K562 (cell line): ENCODE measurements around the gene MRGPRX3. TPM values are rescaled to one million over a fixed set of nuclear protein-coding genes. Genes with fewer than 3 reads are reported as not detected.

Experiments
- ATAC-seq: fragments of 200-7000 bp; cut with Tn5 transposase; 3 replicates; pipeline ENCODE4 v1.9.1; 2020; ENCODE audit warnings: moderate library complexity
- BruUV-seq: library from RNA; stranded (reverse); fragments of 400-500 nt; replicated peaks from 2 replicates; lab custom pipeline; 2021; lab: Mats Ljungman, UMichigan
- CTCF ChIA-PET: fragments of 300-600 bp; formaldehyde crosslinking; extraction: SDS; loops from one replicate; lab custom pipeline; 2021; ENCODE audit warnings: low intra/inter-chr PET ratio; lab: Yijun Ruan, JAX
- POLR2A ChIA-PET: fragments of 300-600, 350-650 bp; sonication (Branson Sonifier 250); formaldehyde crosslinking; extraction: SDS; loops from one replicate; lab custom pipeline; 2021; ENCODE audit warnings: antibody characterized with exemption, inconsistent platforms; lab: Yijun Ruan, JAX
- DNase-seq, 4 experiments: peaks; one replicate each; pipeline versions ENCODE4 v3.0.0 to v3.0.0-alpha.2; 2011 to 2018; ENCODE audit warnings: low spot score in 3 of 4, mixed read lengths in 3 of 4; ENCODE audit errors: extremely low read depth in 1 of 4
- FAIRE-seq: peaks from 2 replicates; lab custom pipeline; 2011; peaks lifted over from hg19 to GRCh38; lab: Jason Lieb, UNC
- H2AFZ ChIP-seq: 2 replicates; pipeline ENCODE4 v1.6.0; 2011; ENCODE audit warnings: low read depth, low read length, control low read depth, inconsistent platforms
- H3K27ac ChIP-seq: fragments of 200-600 bp; 3 replicates; pipeline ENCODE4 v1.8.0; 2011; ENCODE audit warnings: low read depth, mild to moderate bottlenecking, control low read depth, inconsistent platforms, low read length, moderate library complexity, mixed read lengths; ENCODE audit errors: extremely low read depth
- H3K27me3 ChIP-seq, 2 experiments: fragments of 300-600 bp in 1 of 2; 2 replicates in 1 of 2; 3 replicates in 1 of 2; pipeline versions ENCODE4 v1.6.0 to v1.8.0; 2011; ENCODE audit warnings: inconsistent platforms in 2 of 2, low read length in 2 of 2, mild to moderate bottlenecking in 1 of 2, mixed read lengths in 1 of 2, moderate library complexity in 1 of 2; ENCODE audit not compliant: control insufficient read depth in 2 of 2, insufficient read depth in 2 of 2
- H3K36me3 ChIP-seq: fragments of 300-600 bp; 3 replicates; pipeline ENCODE4 v1.8.0; 2011; ENCODE audit warnings: mild to moderate bottlenecking, low read length, inconsistent platforms; ENCODE audit not compliant: control insufficient read depth, insufficient read depth
- H3K4me1 ChIP-seq, 2 experiments: fragments of 200-600 bp in 1 of 2; replicated peaks in 1 of 2; 2 replicates in 1 of 2; 3 replicates in 1 of 2; pipeline versions ENCODE4 v1.5.1 to v1.8.0; 2011; ENCODE audit warnings: inconsistent platforms in 2 of 2, low read length in 2 of 2, mild to moderate bottlenecking in 1 of 2, mixed read lengths in 1 of 2, moderate library complexity in 1 of 2; ENCODE audit not compliant: control insufficient read depth in 2 of 2, insufficient read depth in 2 of 2
- H3K4me2 ChIP-seq: 2 replicates; pipeline ENCODE4 v1.6.1; 2011; ENCODE audit warnings: low read length, control low read depth, inconsistent platforms, mixed read lengths; ENCODE audit not compliant: insufficient read depth
- H3K4me3 ChIP-seq: fragments of 200-600 bp; sonication (generic), shearing (Covaris generic); 2 replicates; pipeline ENCODE4 v1.5.1; 2016; ENCODE audit warnings: control low read depth, inconsistent platforms
- H3K79me2 ChIP-seq: fragments of 200-600 bp; 3 replicates; pipeline ENCODE4 v1.8.0; 2011; ENCODE audit warnings: low read length, inconsistent platforms; ENCODE audit not compliant: control insufficient read depth, insufficient read depth
- H3K9ac ChIP-seq, 2 experiments: 2 replicates each; pipeline versions ENCODE4 v1.6.0 to v1.6.1; 2011; ENCODE audit warnings: low read depth in 2 of 2, low read length in 2 of 2, control low read depth in 1 of 2, inconsistent platforms in 1 of 2, mild to moderate bottlenecking in 1 of 2, mixed read lengths in 1 of 2; ENCODE audit not compliant: insufficient read depth in 1 of 2
- H3K9me1 ChIP-seq: one replicate; pipeline ENCODE4 v1.6.0; 2011; ENCODE audit warnings: inconsistent platforms, mild to moderate bottlenecking, low read length, moderate library complexity; ENCODE audit not compliant: control insufficient read depth, insufficient read depth
- H3K9me3 ChIP-seq: replicated peaks from 2 replicates; pipeline ENCODE4 v1.5.1; 2011; ENCODE audit warnings: low read depth, low read length, inconsistent platforms; ENCODE audit not compliant: control insufficient read depth, insufficient read depth
- H4K20me1 ChIP-seq: replicated peaks from 2 replicates; pipeline ENCODE4 v1.6.1; 2011; ENCODE audit warnings: low read length, inconsistent platforms, mixed read lengths; ENCODE audit not compliant: control insufficient read depth, insufficient read depth
- NRF1 ChIP-seq, 2 experiments: fragments of 450-650 bp; IDR thresholded peaks in 1 of 2; conservative IDR thresholded peaks in 1 of 2; 2 replicates each; pipeline ENCODE4 v1.6.1; 2014; ENCODE audit warnings: mild to moderate bottlenecking in 2 of 2
- RUNX1 ChIP-seq: sonication (generic); IDR thresholded peaks from 2 replicates; pipeline ENCODE4 v1.6.1; 2016; ENCODE audit warnings: antibody characterized with exemption, low read depth
- WGBS: fragments of 100-300 bp; shearing (Covaris generic); methylation state at CpG from one replicate; pipeline ENCODE4 v1.1.6; 2016; ENCODE audit warnings: low coverage, mixed read lengths; ENCODE audit not compliant: insufficient coverage; ENCODE audit errors: missing lambda C conversion rate; 5-methylcytosine and 5-hydroxymethylcytosine counted together
- in situ Hi-C: fragments of 300-500 bp; cut with MboI; formaldehyde crosslinking; loops from 4 replicates; pipeline ENCODE4 v1.15.0; 2018; ENCODE audit warnings: inconsistent platforms, mixed read lengths
- intact Hi-C: fragments of 100-400 bp; cut with micrococcal nuclease; formaldehyde crosslinking; loops from 2 replicates; pipeline ENCODE4 v1.14.2; 2022
- polyA plus RNA-seq, 8 experiments: library from polyadenylated mRNA; depleted of rRNA in 4 of 8; stranded (reverse) in 5 of 8; unstranded in 3 of 8; fragments of >200 nt; fragmentation: Nextera tagmentation in 2 of 8; fragmentation: Illumina TruSeq in 1 of 8; extraction: Ambion mirVana in 2 of 8; extraction: Trizol in 1 of 8; gene quantifications; 2 replicates each; pipeline versions ENCODE4 v1.2.1 to v1.2.3, GENCODE V29; 2011 to 2014; ENCODE audit warnings: inconsistent platforms in 1 of 8, missing spikeins in 1 of 8
- small RNA-seq: library from RNA; depleted of rRNA; stranded (forward); fragments of <200 nt; gene quantifications from one replicate; pipeline ENCODE3, GENCODE V24; 2014
- total RNA-seq, 7 experiments: library from RNA; depleted of rRNA in 6 of 7; stranded (reverse); fragments of >200 nt in 6 of 7; fragmentation: Illumina TruSeq in 2 of 7; extraction: Trizol in 2 of 7; gene quantifications; 2 replicates each; pipeline versions ENCODE4 v1.2.1 to v1.2.3, GENCODE V29; 2011 to 2021; ENCODE audit warnings: low replicate concordance in 1 of 7

MRGPRX3 gene
- total and polyA plus RNA-seq, 9 of the 15 experiments (the other 6 are each of a cell fraction or from before 2014, with no cell fraction given), result not detected

DNA sequence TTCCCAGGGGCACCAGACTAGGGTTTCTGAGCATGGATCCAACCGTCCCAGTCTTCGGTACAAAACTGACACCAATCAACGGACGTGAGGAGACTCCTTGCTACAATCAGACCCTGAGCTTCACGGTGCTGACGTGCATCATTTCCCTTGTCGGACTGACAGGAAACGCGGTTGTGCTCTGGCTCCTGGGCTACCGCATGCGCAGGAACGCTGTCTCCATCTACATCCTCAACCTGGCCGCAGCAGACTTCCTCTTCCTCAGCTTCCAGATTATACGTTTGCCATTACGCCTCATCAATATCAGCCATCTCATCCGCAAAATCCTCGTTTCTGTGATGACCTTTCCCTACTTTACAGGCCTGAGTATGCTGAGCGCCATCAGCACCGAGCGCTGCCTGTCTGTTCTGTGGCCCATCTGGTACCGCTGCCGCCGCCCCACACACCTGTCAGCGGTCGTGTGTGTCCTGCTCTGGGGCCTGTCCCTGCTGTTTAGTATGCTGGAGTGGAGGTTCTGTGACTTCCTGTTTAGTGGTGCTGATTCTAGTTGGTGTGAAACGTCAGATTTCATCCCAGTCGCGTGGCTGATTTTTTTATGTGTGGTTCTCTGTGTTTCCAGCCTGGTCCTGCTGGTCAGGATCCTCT is 41.0 kb downstream of the MRGPRX3 start:
- DNase-seq, result no peak
- no peak overlapping the region for H3K4me2 ChIP-seq
- no peak overlapping the region for H3K27ac ChIP-seq
- WGBS, result 7% methylated on average over 26 of the region's 28 CpGs
- no peaks in the 10 kb centered on the region for H3K79me2 ChIP-seq
- H3K9me1 ChIP-seq, result no peaks in the 10 kb centered on the region
- H3K36me3 ChIP-seq, result no peaks in the 10 kb centered on the region
- H3K9me3 ChIP-seq, result no peaks in the 10 kb centered on the region
- no TSS peak for BruUV-seq
- no peaks in the 10 kb centered on the region; a peak in 1 of 5 replicates for H3K4me1 ChIP-seq
- no peak overlapping the region for H3K4me3 ChIP-seq
- intact Hi-C loops, result no loop called here
- no peak overlapping the region for H3K9ac ChIP-seq
- H2AFZ ChIP-seq, result no peak overlapping the region
- in situ Hi-C loops, result no loop called here
- ChIA-PET CTCF (no interaction called here), POLR2A (no interaction called here)
- no peaks in the 10 kb centered on the region for H4K20me1 ChIP-seq
- peaks cover 6 to 13% of the 10 kb centered on the region in 2 experiments; a peak in 3 of 5 replicates for H3K27me3 ChIP-seq
- no peak for FAIRE-seq
- ATAC-seq, result no peak
- TF ChIP-seq RUNX1 (no peak), NRF1 (conservative IDR thresholded peaks at IDR 0.05 in 1 of 2, IDR thresholded peaks at IDR 0.05 in 1 of 2) (peak; percentile 50 to 54; a peak in 3 of 4 replicates)

Small RNA genes within 50 kb of the gene (small RNA-seq; reads per million reads assigned to genes)
- gene HIGD1AP5, result not detected

Other genes starting within 250 kb of the MRGPRX3 start
Only the 7 nearest of the 9 such genes appear.
- gene SERGEF, start 119.5 kb upstream of the MRGPRX3 start, total RNA-seq (2014; rRNA removed), result 17.4 and 25.1 TPM in 2 replicates
- gene SERGEF, start 119.5 kb upstream of the MRGPRX3 start, total RNA-seq (2014; rRNA removed; fragmentation: Illumina TruSeq; extraction: Trizol), result 25.6 and 30.4 TPM in 2 replicates
- gene SERGEF, start 119.5 kb upstream of the MRGPRX3 start, total RNA-seq (2015; rRNA removed; fragmentation: Illumina TruSeq; extraction: Trizol), result 21.1 and 23.1 TPM in 2 replicates
- 28.0 and 31.4 TPM in 2 replicates for gene SERGEF, start 119.5 kb upstream of the MRGPRX3 start, total RNA-seq (2021)
- gene SERGEF, start 119.5 kb upstream of the MRGPRX3 start, polyA plus RNA-seq (2011; rRNA removed), result 16.1 and 19.2 TPM in 2 replicates
- 19.9 and 23.2 TPM in 2 replicates for gene SERGEF, start 119.5 kb upstream of the MRGPRX3 start, polyA plus RNA-seq (2014; fragmentation: Illumina TruSeq; extraction: Trizol)
- gene SERGEF, start 119.5 kb upstream of the MRGPRX3 start, polyA plus RNA-seq (2014; fragmentation: Nextera tagmentation; extraction: Ambion mirVana), result 10 to 100 TPM; 10.2 to 20.4 TPM
- gene SERGEF, start 119.5 kb upstream of the MRGPRX3 start, polyA plus RNA-seq (2014; rRNA removed), result 14.1 and 15.3 TPM in 2 replicates
- gene TPH1, start 86.3 kb upstream of the MRGPRX3 start, total RNA-seq (2014; rRNA removed), result 0.04 and 0.05 TPM in 2 replicates
- gene TPH1, start 86.3 kb upstream of the MRGPRX3 start, total RNA-seq (2014; rRNA removed; fragmentation: Illumina TruSeq; extraction: Trizol), result 0.22 and 0.51 TPM in 2 replicates
- gene TPH1, start 86.3 kb upstream of the MRGPRX3 start, total RNA-seq (2015; rRNA removed; fragmentation: Illumina TruSeq; extraction: Trizol), result 0.23 and 0.29 TPM in 2 replicates
- 0.11 and 0.13 TPM in 2 replicates for gene TPH1, start 86.3 kb upstream of the MRGPRX3 start, total RNA-seq (2021)
- gene TPH1, start 86.3 kb upstream of the MRGPRX3 start, polyA plus RNA-seq (2011; rRNA removed), result 0.15 and 0.17 TPM in 2 replicates
- 0.19 and 0.22 TPM in 2 replicates for gene TPH1, start 86.3 kb upstream of the MRGPRX3 start, polyA plus RNA-seq (2014; fragmentation: Illumina TruSeq; extraction: Trizol)
- gene TPH1, start 86.3 kb upstream of the MRGPRX3 start, polyA plus RNA-seq (2014; fragmentation: Nextera tagmentation; extraction: Ambion mirVana), result under 1 TPM; 0.04 to 0.17 TPM
- 0.19 and 0.49 TPM in 2 replicates for gene TPH1, start 86.3 kb upstream of the MRGPRX3 start, polyA plus RNA-seq (2014; rRNA removed)
- 40.9 and 42.8 TPM in 2 replicates for gene SAAL1, start 26.5 kb upstream of the MRGPRX3 start, total RNA-seq (2014; rRNA removed)
- gene SAAL1, start 26.5 kb upstream of the MRGPRX3 start, total RNA-seq (2014; rRNA removed; fragmentation: Illumina TruSeq; extraction: Trizol), result 56.4 and 61.7 TPM in 2 replicates
- 61.1 and 61.2 TPM in 2 replicates for gene SAAL1, start 26.5 kb upstream of the MRGPRX3 start, total RNA-seq (2015; rRNA removed; fragmentation: Illumina TruSeq; extraction: Trizol)
- 35.8 and 38.9 TPM in 2 replicates for gene SAAL1, start 26.5 kb upstream of the MRGPRX3 start, total RNA-seq (2021)
- gene SAAL1, start 26.5 kb upstream of the MRGPRX3 start, polyA plus RNA-seq (2011; rRNA removed), result 42.1 and 57.0 TPM in 2 replicates
- 69.5 and 77.5 TPM in 2 replicates for gene SAAL1, start 26.5 kb upstream of the MRGPRX3 start, polyA plus RNA-seq (2014; fragmentation: Illumina TruSeq; extraction: Trizol)
- gene SAAL1, start 26.5 kb upstream of the MRGPRX3 start, polyA plus RNA-seq (2014; fragmentation: Nextera tagmentation; extraction: Ambion mirVana), result 10 to 100 TPM; 42.3 to 42.6 TPM
- 57.6 TPM in 2 replicates for gene SAAL1, start 26.5 kb upstream of the MRGPRX3 start, polyA plus RNA-seq (2014; rRNA removed)
- not detected in 2 replicates for gene MRGPRX4, start 40.3 kb downstream of the MRGPRX3 start, total RNA-seq (2014; rRNA removed)
- gene MRGPRX4, start 40.3 kb downstream of the MRGPRX3 start, total RNA-seq (2014; rRNA removed; fragmentation: Illumina TruSeq; extraction: Trizol), result not detected in 2 replicates
- not detected in 2 replicates for gene MRGPRX4, start 40.3 kb downstream of the MRGPRX3 start, total RNA-seq (2015; rRNA removed; fragmentation: Illumina TruSeq; extraction: Trizol)
- gene MRGPRX4, start 40.3 kb downstream of the MRGPRX3 start, total RNA-seq (2021), result not detected in 2 replicates
- not detected in 2 replicates for gene MRGPRX4, start 40.3 kb downstream of the MRGPRX3 start, polyA plus RNA-seq (2011; rRNA removed)
- gene MRGPRX4, start 40.3 kb downstream of the MRGPRX3 start, polyA plus RNA-seq (2014; fragmentation: Illumina TruSeq; extraction: Trizol), result not detected in 2 replicates
- gene MRGPRX4, start 40.3 kb downstream of the MRGPRX3 start, polyA plus RNA-seq (2014; fragmentation: Nextera tagmentation; extraction: Ambion mirVana), result not detected
- gene MRGPRX4, start 40.3 kb downstream of the MRGPRX3 start, polyA plus RNA-seq (2014; rRNA removed), result not detected in 2 replicates
- gene SAA4, start 104.2 kb downstream of the MRGPRX3 start, total RNA-seq (2014; rRNA removed), result not detected in 2 replicates
- gene SAA4, start 104.2 kb downstream of the MRGPRX3 start, total RNA-seq (2014; rRNA removed; fragmentation: Illumina TruSeq; extraction: Trizol), result not detected in 2 replicates
- not detected in 2 replicates for gene SAA4, start 104.2 kb downstream of the MRGPRX3 start, total RNA-seq (2015; rRNA removed; fragmentation: Illumina TruSeq; extraction: Trizol)
- not detected in 2 replicates for gene SAA4, start 104.2 kb downstream of the MRGPRX3 start, total RNA-seq (2021)
- gene SAA4, start 104.2 kb downstream of the MRGPRX3 start, polyA plus RNA-seq (2011; rRNA removed), result not detected in 2 replicates
- gene SAA4, start 104.2 kb downstream of the MRGPRX3 start, polyA plus RNA-seq (2014; fragmentation: Illumina TruSeq; extraction: Trizol), result not detected in 2 replicates
- gene SAA4, start 104.2 kb downstream of the MRGPRX3 start, polyA plus RNA-seq (2014; fragmentation: Nextera tagmentation; extraction: Ambion mirVana), result not detected
- not detected in 2 replicates for gene SAA4, start 104.2 kb downstream of the MRGPRX3 start, polyA plus RNA-seq (2014; rRNA removed)
- gene SAA2, start 116.1 kb downstream of the MRGPRX3 start, total RNA-seq (2014; rRNA removed), result not detected in 2 replicates
- gene SAA2, start 116.1 kb downstream of the MRGPRX3 start, total RNA-seq (2014; rRNA removed; fragmentation: Illumina TruSeq; extraction: Trizol), result not detected in 2 replicates
- gene SAA2, start 116.1 kb downstream of the MRGPRX3 start, total RNA-seq (2015; rRNA removed; fragmentation: Illumina TruSeq; extraction: Trizol), result not detected in 2 replicates
- gene SAA2, start 116.1 kb downstream of the MRGPRX3 start, total RNA-seq (2021), result 4.6 and 6.0 TPM in 2 replicates
- gene SAA2, start 116.1 kb downstream of the MRGPRX3 start, polyA plus RNA-seq (2011; rRNA removed), result not detected in 2 replicates
- gene SAA2, start 116.1 kb downstream of the MRGPRX3 start, polyA plus RNA-seq (2014; fragmentation: Illumina TruSeq; extraction: Trizol), result not detected in 2 replicates
- not detected for gene SAA2, start 116.1 kb downstream of the MRGPRX3 start, polyA plus RNA-seq (2014; fragmentation: Nextera tagmentation; extraction: Ambion mirVana)
- gene SAA2, start 116.1 kb downstream of the MRGPRX3 start, polyA plus RNA-seq (2014; rRNA removed), result not detected in 2 replicates
- gene SAA1, start 133.7 kb downstream of the MRGPRX3 start, total RNA-seq (2014; rRNA removed), result not detected in 2 replicates
- gene SAA1, start 133.7 kb downstream of the MRGPRX3 start, total RNA-seq (2014; rRNA removed; fragmentation: Illumina TruSeq; extraction: Trizol), result not detected in 2 replicates
- not detected in 2 replicates for gene SAA1, start 133.7 kb downstream of the MRGPRX3 start, total RNA-seq (2015; rRNA removed; fragmentation: Illumina TruSeq; extraction: Trizol)
- 6.3 and 6.7 TPM in 2 replicates for gene SAA1, start 133.7 kb downstream of the MRGPRX3 start, total RNA-seq (2021)
- not detected in 2 replicates for gene SAA1, start 133.7 kb downstream of the MRGPRX3 start, polyA plus RNA-seq (2011; rRNA removed)
- not detected in 2 replicates for gene SAA1, start 133.7 kb downstream of the MRGPRX3 start, polyA plus RNA-seq (2014; fragmentation: Illumina TruSeq; extraction: Trizol)
- gene SAA1, start 133.7 kb downstream of the MRGPRX3 start, polyA plus RNA-seq (2014; fragmentation: Nextera tagmentation; extraction: Ambion mirVana), result not detected
- not detected in 2 replicates for gene SAA1, start 133.7 kb downstream of the MRGPRX3 start, polyA plus RNA-seq (2014; rRNA removed)